Esophagus squamous epithelium (tissue), 5 donors: Measurements from ENCODE around the gene AMMECR1. TPM values are rescaled to one million over a fixed set of nuclear protein-coding genes. Genes with fewer than 3 reads are reported as not detected.

Experiments used
- DNase-seq: peaks from one replicate; lab custom pipeline; 2025; lab: John Stamatoyannopoulos, UW
- H3K27ac ChIP-seq, 4 donors: fragments of 200-600 bp; sonication (generic); one replicate each; pipeline ENCODE4 v1.5.1; 2016 to 2019; ENCODE audit warnings: mild to moderate bottlenecking in 1 of 4
- H3K27me3 ChIP-seq, 4 donors: fragments of 200-600 bp; sonication (generic); 1 replicate in 3 of 4; 2 replicates in 1 of 4; pipeline versions ENCODE4 v1.5.1 to v1.6.0; 2017 to 2021; ENCODE audit warnings: antibody characterized with exemption in 1 of 4
- H3K36me3 ChIP-seq, 3 donors: fragments of 200-600 bp; sonication (generic); one replicate each; pipeline ENCODE4 v1.5.1; 2016 to 2019
- H3K4me1 ChIP-seq, 3 donors: fragments of 200-600 bp; sonication (generic); one replicate each; pipeline ENCODE4 v1.5.1; 2017 to 2019
- H3K4me3 ChIP-seq, 4 donors: fragments of 200-600 bp; sonication (generic); 1 replicate in 3 of 4; 2 replicates in 1 of 4; pipeline ENCODE4 v1.5.1; 2016 to 2019; ENCODE audit warnings: mild to moderate bottlenecking in 2 of 4, moderate library complexity in 1 of 4
- H3K9me3 ChIP-seq, 3 donors: fragments of 200-600 bp; sonication (generic); one replicate each; pipeline ENCODE4 v1.5.1; 2016 to 2019
- POLR2A ChIP-seq, 4 donors: fragments of 450-650 bp; IDR thresholded peaks; one replicate each; pipeline ENCODE4 v1.6.1; 2017; ENCODE audit warnings: antibody characterized with exemption in 4 of 4, mild to moderate bottlenecking in 4 of 4, moderate library complexity in 3 of 4
- WGBS, 2 donors: methylation state at CpG; one replicate each; pipeline ENCODE4 v1.1.5; 2018; 5-methylcytosine and 5-hydroxymethylcytosine counted together
- intact Hi-C: fragments of 100-400 bp; cut with DNase I; formaldehyde crosslinking; loops from one replicate; pipeline ENCODE4 v1.15.0; 2022
- total RNA-seq, 4 donors: library from RNA; depleted of rRNA; stranded (reverse); fragments of >200 nt; gene quantifications; one replicate each; pipeline ENCODE4 v1.1.0, GENCODE V29; 2016
- TF ChIP-seq, protein P1 (sequence below), 6 experiments: fragments of 450-650 bp in 4 of 6; fragments of 200-600 bp in 2 of 6; sonication (generic) in 2 of 6; IDR thresholded peaks; one replicate each; pipeline ENCODE4 v1.5.1; 2016 to 2019; ENCODE audit warnings: antibody characterized with exemption in 6 of 6, mild to moderate bottlenecking in 4 of 6, moderate library complexity in 4 of 6
- donor health status: DM: yes; HTN: yes; CAD: no.

Gene AMMECR1
- total RNA-seq, 4 donors from 2014 or later: 9.3 to 33.2 (median 14.5) TPM

DNA sequence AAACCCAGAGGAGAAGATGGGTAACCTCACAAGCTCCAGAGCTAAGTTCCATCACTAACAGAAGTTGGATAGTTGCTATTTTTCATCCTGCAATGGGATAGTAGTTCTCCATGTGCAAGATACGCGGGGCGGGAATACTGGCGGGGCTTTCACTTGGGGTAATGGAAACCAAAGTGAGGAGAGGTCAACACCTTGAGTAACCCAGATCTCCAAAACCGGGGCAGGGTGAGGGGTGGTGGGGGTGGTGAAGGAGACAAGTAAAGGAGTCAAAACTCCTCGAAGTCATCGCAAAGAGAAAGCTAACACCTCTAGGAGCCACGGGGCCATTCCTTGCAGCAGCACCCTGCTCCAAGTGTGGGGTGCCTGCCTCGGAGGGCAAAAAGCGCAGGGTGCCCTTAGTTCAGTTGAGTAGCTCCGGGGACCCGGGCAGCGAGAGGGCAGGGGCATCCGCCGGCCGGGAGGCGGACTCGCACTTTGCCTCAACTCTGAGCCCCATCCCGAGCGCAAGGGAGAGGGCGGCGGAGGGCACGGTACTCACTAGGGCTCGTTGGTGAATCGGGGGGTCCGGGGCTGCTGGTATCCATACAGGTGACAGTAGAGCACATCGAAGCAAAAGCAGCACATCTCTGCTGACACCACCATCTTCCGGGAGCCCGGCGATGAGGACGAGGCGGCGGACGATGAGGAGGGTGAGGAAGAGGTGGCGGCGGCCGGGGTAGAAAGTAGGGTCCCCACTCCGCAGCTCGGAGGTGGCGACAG is 645 bp downstream of the AMMECR1 start:
- Histone ChIP-seq H3K4me1 (peaks cover 0 to 22% (median 0%) of the 10 kb centered on the region in 3 donors), H3K27me3 (peaks cover 0 to 5% (median 0%) of the 10 kb centered on the region in 4 donors), H3K4me3 (peak overlapping the region; percentile 74 to 86 (median 80)), H3K36me3 (no peaks in the 10 kb centered on the region), H3K27ac (peak overlapping the region; percentile 85 to 91 (median 90)), H3K9me3 (no peaks in the 10 kb centered on the region)
- TF ChIP-seq, protein P1, sequence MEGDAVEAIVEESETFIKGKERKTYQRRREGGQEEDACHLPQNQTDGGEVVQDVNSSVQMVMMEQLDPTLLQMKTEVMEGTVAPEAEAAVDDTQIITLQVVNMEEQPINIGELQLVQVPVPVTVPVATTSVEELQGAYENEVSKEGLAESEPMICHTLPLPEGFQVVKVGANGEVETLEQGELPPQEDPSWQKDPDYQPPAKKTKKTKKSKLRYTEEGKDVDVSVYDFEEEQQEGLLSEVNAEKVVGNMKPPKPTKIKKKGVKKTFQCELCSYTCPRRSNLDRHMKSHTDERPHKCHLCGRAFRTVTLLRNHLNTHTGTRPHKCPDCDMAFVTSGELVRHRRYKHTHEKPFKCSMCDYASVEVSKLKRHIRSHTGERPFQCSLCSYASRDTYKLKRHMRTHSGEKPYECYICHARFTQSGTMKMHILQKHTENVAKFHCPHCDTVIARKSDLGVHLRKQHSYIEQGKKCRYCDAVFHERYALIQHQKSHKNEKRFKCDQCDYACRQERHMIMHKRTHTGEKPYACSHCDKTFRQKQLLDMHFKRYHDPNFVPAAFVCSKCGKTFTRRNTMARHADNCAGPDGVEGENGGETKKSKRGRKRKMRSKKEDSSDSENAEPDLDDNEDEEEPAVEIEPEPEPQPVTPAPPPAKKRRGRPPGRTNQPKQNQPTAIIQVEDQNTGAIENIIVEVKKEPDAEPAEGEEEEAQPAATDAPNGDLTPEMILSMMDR (IDR thresholded peaks at IDR 0.05): no peak
- no peak for TF ChIP-seq POLR2A (IDR thresholded peaks at IDR 0.05)
- intact Hi-C loops: no loop called here
- 0 to 56% methylated on average over 7 to 32 of the region's 40 CpGs for WGBS, 2 donors
- DNase-seq: no peak

DNA sequence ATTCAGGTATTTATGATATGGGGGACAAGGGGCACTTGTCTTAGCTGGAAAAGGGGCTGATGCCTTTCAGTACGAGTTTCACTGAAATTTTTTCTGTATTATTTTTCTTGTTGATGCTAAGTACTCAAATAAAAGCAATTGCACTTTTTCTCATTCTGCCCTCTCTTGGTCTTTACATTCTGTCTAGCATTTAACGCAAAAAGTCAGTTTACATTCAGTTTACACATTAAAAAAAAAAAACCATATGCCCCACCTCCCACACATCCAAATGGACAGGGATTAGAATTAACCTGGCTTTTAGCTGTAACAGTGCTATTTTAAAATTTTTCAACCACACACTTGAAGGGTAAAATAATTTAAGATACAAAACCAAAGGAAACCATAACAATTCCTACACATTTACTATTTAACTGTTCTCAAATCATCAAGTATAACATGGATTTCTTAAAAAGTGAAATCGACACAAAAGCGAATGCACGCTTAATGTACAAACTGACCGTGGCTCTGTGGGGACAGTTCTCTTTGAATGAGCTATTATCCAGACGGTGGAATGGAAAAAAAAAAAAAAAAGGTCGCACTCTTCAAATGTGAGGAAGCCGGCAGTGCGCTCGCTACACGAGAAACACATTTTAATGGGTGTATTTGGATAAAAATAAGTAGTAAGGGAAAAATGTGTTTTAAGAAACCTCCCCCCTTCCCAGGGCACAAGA is 1.4 kb downstream of the AMMECR1 start:
- Histone ChIP-seq H3K4me3 (peak overlapping the region; percentile 74 to 86 (median 80)), H3K36me3 (no peaks in the 10 kb centered on the region), H3K27ac (peak overlapping the region in 2 of 4 donors; percentile 85 to 90), H3K9me3 (no peaks in the 10 kb centered on the region), H3K27me3 (peaks cover 0 to 5% (median 0%) of the 10 kb centered on the region in 4 donors), H3K4me1 (peaks cover 0 to 24% (median 0%) of the 10 kb centered on the region in 3 donors)
- intact Hi-C loops: no loop called here
- no peak for DNase-seq
- WGBS, 2 donors: 5 to 48% methylated on average over 12 of the region's 12 CpGs
- TF ChIP-seq, protein P1 (IDR thresholded peaks at IDR 0.05): no peak

DNA sequence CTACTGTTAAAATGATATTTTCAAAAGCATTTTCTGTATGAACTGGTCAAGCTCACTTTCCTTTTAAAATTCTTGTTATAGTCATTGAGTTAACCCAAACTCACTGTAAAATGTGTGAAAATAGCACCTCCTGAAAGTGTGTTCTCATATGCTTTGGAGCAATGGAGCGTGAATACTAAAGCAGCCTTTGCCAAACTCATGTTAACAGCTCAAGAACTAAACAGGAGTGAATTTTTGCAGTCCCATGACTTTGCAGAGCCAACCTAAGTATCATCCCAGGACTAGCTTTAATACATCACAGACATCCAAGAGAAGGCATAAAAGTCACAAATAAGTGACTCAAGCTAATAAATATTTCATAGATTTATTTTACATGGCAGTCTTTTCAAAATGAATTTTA is 2.3 kb downstream of the AMMECR1 start:
- TF ChIP-seq, protein P1 (IDR thresholded peaks at IDR 0.05): no peak
- Histone ChIP-seq H3K4me1 (peaks cover 0 to 33% (median 0%) of the 10 kb centered on the region in 3 donors), H3K9me3 (no peaks in the 10 kb centered on the region), H3K36me3 (no peaks in the 10 kb centered on the region), H3K4me3 (no peak overlapping the region), H3K27me3 (peaks cover 0 to 5% (median 0%) of the 10 kb centered on the region in 4 donors), H3K27ac (no peak overlapping the region)
- no peak for DNase-seq
- intact Hi-C loops: no loop called here
- 50 to 77% methylated on average over 1 of the region's 1 CpG for WGBS, 2 donors

DNA sequence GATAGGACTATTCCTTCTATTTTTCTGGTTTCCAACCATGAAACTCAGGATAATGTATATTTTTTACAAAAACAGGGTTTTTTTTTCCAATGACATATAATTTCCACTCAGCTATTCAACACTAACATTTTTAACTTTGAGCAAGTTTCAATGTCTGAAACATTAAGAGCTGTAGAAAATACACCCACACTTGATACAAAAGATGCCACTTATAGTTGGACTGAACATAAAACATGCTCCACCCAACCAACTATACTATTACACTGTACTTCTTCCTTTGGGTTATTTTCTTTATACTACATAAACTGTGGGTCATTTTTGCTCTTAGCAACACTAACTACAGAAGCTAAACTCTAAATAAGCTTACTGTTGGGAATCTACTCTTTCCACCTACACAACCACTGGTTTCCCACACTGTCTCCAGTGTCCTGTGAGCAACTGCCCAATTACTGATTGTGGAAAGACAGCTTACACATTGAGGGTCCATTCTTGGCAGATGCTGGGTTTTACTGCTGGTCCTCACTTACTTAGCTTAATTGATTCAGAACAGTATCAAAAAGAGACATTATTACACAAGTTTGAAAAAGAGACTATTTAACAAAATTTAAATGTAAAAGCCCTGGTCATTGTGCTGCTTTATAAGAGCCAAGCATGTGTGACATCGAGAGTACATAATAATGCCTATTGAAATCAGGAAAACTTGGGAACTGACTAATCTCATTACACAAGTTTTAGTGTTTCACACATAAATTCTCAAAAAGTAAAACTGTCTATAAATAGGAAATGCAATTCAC is 6.3 kb downstream of the AMMECR1 start:
- H3K27me3 ChIP-seq: no peaks in the 10 kb centered on the region
- intact Hi-C loops: no loop called here
- no peak overlapping the region for H3K27ac ChIP-seq
- H3K4me1 ChIP-seq: peaks cover 0 to 40% (median 0%) of the 10 kb centered on the region in 3 donors
- 62 to 64% methylated on average over 1 of the region's 1 CpG for WGBS, 2 donors
- no peaks in the 10 kb centered on the region for H3K9me3 ChIP-seq
- TF ChIP-seq, protein P1 (IDR thresholded peaks at IDR 0.05): no peak
- TF ChIP-seq POLR2A (IDR thresholded peaks at IDR 0.05): no peak
- no peak overlapping the region for H3K4me3 ChIP-seq
- DNase-seq: no peak
- no peaks in the 10 kb centered on the region for H3K36me3 ChIP-seq
